ENCODE measurements around the gene RNF135.
"Not testable (repeated sequence)": the region's sequence is repeated elsewhere in the genome, so short reads cannot be mapped to it uniquely, and the experiment has no call there.

The RNF135 gene

GRCh38 chr17:30956764-30957374, 14.0 kb upstream of the RNF135 start:
- no peak for DNase-seq

DNA sequence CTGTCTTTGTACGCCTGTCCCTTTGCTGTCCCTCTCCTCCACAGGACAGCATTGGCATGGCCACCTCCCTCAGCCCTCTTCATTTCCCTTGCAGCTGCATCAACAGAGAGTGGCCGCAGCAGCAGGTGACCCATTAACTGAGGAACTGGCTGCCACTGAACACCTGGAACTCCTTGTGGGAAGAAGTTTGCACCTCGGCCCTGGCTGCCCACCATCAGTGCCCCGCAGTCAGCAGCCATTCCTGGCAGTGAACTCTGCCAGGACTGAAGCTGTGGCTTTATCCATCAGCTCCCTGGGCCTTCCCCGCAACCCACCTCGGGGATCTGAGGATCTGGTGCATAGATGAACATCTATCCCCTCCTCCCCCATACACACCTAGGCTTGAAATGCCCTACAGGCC, 13.1 kb upstream of the RNF135 start:
- DNase-seq = no peak

- DNase-seq = peak in 1 of 2 donors; percentile 53
Measured at GRCh38 chr17:30958187-30958586, 12.7 kb upstream of the RNF135 start.

DNA sequence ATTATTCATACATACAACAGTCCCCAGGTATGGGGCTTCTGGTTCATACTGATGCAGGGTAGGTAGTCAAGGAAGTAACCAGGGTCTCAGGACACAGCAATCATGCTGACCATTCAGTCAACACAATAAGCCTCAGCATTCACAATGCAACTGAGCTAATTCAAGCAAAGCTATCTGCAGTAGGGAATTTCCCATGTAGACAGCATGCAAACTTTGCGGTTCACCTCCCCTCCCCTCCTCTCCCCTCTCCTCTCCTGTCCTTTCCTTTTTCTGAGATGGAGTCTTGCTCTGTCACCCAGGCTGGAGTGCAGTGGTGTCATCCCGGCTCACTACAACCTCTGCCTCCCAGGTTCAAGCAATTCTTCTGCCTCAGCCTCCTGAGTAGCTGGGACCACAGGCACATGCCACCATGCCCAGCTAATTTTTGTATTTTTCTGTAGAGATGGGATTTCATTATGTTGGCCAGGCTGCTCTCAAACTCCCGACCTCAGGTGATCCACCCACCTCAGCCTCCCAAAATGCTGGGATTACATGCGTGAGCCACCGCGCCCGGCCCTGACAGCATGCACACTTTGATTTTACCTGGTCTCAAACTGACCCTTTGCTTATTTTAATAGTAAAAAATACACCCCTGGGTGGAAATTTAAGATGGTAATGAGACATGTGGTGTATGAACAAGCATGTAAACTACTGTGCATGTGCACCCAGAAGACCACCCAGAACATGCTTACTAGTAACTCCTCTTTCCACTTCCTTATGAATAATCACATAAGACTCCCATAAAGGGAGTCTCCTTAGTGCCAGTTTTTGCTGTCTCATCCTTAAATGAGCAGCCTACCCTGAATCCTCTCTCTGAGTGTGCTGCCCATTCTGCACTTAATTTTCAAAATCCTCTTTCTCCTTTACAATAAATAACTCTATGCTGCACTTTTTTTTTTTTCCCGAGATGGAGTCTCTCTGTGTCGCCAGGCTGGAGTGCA, 9.3 kb upstream of the RNF135 start:
- peak; percentile 18 to 46 for DNase-seq

- not testable (repeated sequence) for DNase-seq
Measured at GRCh38 chr17:30964312-30964711, 6.5 kb upstream of the RNF135 start.

DNA sequence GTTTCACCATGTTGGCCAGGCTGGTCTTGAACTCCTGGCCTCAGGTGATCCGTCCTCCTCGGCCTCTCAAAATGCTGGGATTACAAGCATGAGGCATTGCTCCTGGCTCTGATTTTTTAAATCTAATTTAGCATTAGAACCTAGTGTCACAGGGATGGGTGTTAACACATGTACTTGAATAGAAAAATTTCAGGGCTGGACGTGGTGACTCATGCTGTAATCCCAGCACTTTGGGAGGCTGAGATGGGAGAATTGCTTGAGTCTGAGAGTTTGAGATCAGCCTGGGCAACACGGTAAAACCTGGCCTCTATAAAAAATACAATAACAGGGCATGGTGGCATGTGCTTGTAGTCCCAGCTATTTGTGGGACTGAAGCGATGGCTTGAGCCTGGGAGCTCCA, 6.0 kb upstream of the RNF135 start:
- no peak for DNase-seq

DNA sequence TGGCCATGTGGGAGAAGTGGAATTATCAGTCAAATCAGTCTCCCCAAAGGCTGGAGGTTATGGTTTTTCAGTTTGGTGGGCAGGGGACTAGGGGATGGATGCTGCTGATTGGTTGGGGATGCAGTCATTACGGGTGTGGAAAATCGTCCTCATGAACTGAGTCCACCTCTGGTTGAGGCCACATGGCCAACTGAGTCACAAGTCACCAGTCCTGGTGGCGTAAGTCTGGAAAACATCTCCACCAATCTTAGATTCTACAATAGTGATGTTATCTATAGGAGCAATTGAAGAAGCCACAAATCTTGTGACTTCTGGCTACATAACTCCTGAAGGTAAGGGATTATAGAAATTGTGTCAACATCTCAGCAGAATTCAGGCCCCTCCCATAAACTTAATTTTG, 5.2 kb upstream of the RNF135 start:
- no peak for DNase-seq

- not testable (repeated sequence) for DNase-seq
Measured at GRCh38 chr17:30967911-30968310, 2.9 kb upstream of the RNF135 start.

- DNase-seq = peak in 1 of 2 donors; percentile 47
Measured at GRCh38 chr17:30969989-30970830, 629 bp upstream of the RNF135 start.

DNA sequence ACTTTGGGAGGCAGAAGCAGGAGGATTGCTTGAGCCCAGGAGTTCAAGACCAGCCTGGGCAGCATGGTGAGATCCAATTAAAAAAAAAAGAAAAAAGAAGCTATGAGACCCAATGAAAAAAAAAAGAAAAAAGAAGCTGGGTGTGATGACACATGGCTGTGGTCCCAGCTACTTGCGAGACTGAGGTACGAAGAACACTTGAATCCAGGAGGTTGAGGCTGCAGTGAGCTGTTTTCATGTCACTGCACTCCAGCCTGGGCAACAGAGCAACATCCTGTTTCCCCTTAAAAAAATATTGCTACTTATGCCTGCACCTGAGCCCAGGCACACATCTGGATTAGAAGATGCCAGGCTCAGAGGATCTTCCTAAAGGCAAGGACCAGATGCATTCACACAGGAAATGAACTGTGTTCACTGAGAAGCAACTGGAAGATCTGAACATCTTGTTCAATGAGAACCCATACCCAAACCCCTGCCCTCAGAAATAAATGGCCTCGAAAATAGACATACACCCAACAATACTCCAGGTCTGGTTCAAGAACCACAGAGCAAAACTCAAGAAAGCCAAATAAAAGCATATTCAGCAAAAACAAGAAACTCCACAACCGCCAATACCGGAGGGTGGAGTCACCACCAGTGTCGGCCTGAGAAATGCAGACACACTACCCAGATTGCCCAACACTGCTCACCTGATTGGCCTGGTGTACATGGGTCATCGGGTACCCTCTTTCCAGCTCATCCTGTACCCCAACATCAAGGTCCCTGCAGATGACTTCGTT, 4.4 kb downstream of the RNF135 start:
- peak in 1 of 2 donors; percentile 25 for DNase-seq

- DNase-seq = not testable (repeated sequence)
Measured at GRCh38 chr17:30979919-30980318, 9.1 kb downstream of the RNF135 start.

GRCh38 chr17:30981531-30982519, 11.0 kb downstream of the RNF135 start:
- no peak for DNase-seq

GRCh38 chr17:30982855-30983254, 12.0 kb downstream of the RNF135 start:
- DNase-seq = no peak

DNA sequence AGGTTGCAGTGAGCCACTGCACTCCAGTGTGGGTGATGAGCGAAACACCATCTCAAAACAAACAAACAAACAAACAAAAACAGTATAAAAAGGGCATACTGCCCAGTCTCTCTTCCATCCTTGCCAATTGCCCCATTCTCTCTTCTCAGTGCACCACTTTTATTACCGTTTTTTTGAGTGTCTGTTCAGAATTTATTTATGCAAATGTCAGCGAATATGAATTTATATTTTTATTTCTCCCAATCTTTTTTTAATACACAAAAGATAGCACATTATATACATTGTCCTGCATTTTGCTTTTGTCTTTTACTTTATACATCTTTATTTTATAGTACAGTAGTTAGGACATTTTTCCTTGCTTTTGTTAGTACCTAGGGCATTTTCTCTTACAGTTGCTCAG, 19.6 kb downstream of the RNF135 start:
- DNase-seq = no peak

DNA sequence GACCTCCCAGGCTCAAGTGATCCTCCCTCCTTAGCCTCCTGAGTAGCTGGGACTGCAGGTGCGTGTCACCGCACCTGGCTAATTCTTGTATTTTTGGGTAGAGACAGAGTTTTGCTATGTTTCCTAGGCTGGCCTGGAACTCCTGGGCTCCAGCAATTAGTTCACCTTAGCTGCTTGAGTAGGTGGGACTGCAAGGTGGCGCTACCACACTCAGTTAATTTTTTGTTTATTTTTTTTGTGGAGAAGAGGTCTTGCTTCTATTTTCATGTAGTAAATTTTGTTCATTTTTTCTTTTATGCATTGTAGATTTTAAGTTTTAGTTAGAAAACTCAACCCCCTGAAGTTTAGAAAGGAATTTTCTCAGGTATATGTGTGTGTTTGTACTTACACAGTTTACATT, 21.7 kb downstream of the RNF135 start:
- DNase-seq = no peak

DNA sequence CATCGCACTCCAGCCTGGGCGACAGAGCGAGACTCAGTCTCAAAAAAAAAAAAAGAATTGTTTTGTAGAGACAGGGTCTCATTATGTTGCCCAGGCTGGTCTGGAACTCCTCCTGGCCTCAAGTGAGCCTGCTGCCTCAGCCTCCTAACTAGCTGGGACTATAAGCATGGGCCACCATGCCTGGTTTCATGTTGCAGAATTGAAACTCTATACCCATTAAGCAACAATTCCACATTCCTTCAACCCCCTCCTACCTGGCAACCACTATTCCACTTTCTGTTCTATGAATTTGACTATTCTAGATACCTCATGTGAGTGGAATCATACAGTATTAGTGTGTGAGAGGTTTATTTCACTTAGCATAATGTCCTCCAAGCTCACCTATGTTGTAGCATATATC, 24.5 kb downstream of the RNF135 start:
- DNase-seq = no peak

- DNase-seq = no peak
Measured at GRCh38 chr17:30996486-30996885, 25.6 kb downstream of the RNF135 start.

DNA sequence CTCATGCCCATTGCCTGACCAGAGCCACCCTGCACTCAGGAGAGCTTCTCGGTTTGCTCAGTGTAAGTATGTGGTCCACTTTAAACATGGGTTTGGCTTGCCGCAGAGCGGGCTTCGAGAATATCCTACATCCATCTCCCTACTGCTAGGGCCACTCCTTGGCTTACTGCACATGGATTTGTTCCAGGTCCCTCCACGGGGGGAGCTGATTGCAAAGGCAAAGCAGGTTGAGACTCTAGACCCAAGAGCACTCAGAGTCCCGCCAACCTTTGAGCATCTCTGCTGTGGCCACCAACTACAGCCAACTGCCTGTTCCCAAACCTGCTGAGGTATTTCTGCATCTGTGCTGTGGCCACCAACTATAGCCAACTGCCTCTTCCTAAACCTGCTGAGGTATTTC, 26.4 kb downstream of the RNF135 start:
- no peak for DNase-seq

- no peak for DNase-seq
Measured at GRCh38 chr17:30997842-30998241, 27.0 kb downstream of the RNF135 start.

DNA sequence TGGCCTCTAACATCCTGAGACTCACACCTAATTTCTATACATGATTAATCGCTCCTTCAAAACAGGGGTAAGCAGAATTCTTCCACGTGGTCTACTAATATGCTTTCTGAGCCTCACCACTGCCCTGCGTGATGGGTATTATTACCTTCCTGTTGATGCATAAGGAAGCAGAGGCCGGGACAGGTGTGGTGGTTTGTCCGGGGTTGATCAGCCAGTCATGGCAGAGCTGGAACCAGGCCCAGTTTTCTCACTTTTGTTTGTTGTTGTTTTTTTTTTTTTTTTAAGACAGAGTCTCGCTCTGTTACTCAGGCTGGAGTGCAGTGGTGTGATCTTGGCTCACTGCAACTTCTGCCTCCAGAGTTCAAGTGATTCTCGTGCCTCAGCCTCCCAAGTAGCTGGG, 31.2 kb downstream of the RNF135 start:
- no peak for DNase-seq

DNA sequence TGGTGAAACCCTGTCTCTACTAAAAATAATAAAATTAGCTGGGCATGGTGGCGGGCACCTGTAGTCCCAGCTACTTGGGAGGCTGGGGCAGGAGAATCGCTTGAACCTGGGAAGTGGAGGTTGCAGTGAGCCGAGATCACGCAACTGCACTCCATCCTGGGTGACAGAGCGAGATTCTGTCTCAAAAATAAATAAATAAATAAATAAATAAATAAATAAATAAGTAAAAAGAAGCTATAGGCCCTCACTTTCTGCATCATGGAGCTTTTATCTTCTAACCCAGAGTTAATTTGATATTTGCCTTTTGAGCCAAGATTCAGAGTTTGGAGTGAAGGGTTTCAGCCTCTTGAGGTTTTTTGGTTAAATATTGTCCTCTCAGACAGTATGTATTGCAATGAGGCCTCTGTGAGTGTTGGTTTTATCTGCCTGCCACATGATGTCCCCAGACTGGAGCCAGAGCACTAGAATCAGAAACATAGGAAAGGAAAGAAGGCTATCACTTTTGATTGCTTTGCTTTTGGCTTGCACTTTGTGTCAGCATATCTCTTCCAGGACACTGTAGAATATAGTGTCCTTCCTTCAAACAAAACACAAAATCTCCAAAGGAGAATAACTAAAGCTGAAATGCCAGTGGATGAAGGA, 32.5 kb downstream of the RNF135 start:
- DNase-seq = no peak
